Ramos (cell line): Measurements from ENCODE around the gene SPATA31A1.
"Not testable (repeated sequence)": the region's sequence is repeated elsewhere in the genome, so short reads cannot be mapped to it uniquely, and the experiment has no call there.

ENCODE experiments used
- in situ Hi-C: fragments of 300-500 bp; cut with MboI; formaldehyde crosslinking; loops from one replicate; pipeline ENCODE4 v1.14.3; 2022; ENCODE audit warnings: low sequenced_read_pairs; ENCODE audit not compliant: unreplicated experiment

The SPATA31A1 gene

DNA sequence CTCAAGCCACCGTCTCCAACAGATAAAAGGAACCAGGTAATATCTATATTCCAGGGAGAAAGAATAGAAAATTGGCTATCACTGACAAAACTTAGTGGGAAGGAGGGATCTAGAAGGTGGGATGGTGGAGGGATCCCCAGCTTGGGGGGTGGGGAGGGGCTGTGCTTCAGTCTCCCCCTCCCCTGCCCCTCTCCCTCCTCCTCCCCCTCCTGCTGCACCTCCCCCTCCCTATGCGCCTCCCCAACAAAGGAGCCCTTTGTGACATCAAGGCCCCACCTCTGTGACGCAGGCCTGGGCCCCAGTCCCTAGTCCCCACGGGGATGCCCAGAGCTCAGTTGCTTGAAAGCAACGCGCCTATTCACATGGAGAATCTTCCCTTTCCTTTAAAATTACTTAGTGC, at the start of gene SPATA31A1:
SPATA31A1 (plus strand) TSS at position 301 of the 400 bp plus-strand sequence; CDS start at position 363, 62 bp downstream.
- in situ Hi-C loops, result not testable (repeated sequence)

GRCh38 chr9:39407261-39408204, 52.1 kb downstream of the SPATA31A1 start:
- in situ Hi-C loops, result not testable (repeated sequence)

DNA sequence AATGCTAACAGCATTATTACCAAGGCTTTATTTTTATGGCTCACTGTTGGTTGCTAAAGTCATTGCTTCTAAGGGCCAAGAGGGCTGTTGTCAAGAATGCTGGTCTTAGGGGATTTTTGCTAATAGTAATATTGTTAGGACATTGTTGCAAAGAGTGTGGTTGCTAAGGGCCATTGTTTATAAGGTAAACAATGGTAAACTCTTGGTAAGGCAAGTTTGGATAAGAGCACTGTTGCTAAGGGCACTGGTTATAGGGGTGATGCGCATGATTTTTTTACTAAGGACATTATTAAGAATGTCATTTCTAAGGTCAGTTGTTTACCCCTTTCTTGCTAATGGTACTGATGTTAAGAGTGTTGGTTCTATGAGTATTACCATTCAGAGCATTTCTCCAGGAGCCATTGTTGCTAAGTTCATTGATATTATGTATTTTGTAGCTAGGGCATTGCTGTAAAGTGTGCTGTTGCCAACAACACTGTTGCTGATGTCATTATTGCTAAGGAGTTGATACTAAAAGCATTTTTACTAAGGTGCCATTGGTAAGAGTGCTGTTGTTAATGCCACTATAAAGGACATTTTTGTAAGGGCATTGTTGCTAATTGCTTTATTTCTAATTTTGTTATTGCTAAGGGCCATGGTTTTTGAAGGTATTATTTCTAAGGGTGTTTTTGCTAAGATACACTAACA, 55.9 kb downstream of the SPATA31A1 start:
- in situ Hi-C loops, result not testable (repeated sequence)
